B cell (primary cell): ENCODE data around the gene ELF1.

ENCODE experiments used
- EZH2 ChIP-seq: IDR thresholded peaks from 2 replicates; pipeline ENCODE4 v1.6.1; 2012; ENCODE audit warnings: borderline replicate concordance, low read depth, mild to moderate bottlenecking, moderate library complexity, low read length; ENCODE audit not compliant: insufficient read depth, poor library complexity, severe bottlenecking
- TF ChIP-seq, protein P1 (sequence below): fragments of 200-600 bp; IDR thresholded peaks from one replicate; pipeline ENCODE4 v1.8.0; 2022; ENCODE audit warnings: antibody characterized with exemption, mild to moderate bottlenecking

GRCh38 chr13:41034881-41035280 lies 15.8 kb upstream of the ELF1 start:
- TF ChIP-seq, protein P1, sequence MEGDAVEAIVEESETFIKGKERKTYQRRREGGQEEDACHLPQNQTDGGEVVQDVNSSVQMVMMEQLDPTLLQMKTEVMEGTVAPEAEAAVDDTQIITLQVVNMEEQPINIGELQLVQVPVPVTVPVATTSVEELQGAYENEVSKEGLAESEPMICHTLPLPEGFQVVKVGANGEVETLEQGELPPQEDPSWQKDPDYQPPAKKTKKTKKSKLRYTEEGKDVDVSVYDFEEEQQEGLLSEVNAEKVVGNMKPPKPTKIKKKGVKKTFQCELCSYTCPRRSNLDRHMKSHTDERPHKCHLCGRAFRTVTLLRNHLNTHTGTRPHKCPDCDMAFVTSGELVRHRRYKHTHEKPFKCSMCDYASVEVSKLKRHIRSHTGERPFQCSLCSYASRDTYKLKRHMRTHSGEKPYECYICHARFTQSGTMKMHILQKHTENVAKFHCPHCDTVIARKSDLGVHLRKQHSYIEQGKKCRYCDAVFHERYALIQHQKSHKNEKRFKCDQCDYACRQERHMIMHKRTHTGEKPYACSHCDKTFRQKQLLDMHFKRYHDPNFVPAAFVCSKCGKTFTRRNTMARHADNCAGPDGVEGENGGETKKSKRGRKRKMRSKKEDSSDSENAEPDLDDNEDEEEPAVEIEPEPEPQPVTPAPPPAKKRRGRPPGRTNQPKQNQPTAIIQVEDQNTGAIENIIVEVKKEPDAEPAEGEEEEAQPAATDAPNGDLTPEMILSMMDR: no peak
- no peak for TF ChIP-seq EZH2
